ENCODE results near the gene ERC1.

ERC1 gene

DNA sequence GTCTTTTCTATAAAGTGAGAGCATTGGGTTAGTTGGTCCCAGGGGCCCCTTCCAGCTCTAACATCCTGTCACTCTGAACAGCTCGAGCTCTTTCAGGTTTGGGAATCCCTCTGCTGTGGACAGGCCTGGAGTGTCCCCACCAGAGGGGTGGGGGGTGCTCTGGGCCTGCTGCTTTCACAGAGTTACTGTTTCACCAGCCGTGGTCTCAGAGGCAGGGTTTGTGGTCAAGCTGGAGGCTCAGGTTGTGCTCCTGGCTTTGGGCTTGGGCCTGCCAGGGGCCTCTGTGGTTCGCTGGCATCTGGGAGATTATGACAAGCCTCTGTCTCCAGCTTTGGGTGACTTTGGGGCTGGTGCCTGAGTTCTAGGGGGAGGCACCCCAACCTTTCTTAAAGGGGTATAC is 543.7 kb downstream of the ERC1 start:
- no peak for DNase-seq (ENCODE audit: low read depth)

DNA sequence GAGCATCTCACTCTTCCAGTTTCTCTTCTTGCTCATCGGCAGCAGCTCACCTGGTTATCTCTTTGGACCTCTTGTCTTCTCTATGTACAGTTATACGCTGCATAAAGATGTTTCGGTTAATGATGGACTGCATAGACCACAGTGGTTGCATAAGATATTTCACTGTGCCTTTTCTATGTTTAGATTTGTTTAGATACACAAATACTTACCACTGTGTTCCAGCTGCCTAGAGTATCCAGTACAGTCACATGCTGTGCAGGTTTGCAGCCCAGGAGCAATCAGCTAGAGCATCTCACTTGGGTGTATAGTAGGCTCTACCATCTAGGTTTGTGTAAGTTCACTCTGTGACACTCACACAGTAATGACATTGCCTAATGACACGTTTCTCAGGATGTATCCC is 545.8 kb downstream of the ERC1 start:
- no peak for DNase-seq (ENCODE audit: low read depth)

DNA sequence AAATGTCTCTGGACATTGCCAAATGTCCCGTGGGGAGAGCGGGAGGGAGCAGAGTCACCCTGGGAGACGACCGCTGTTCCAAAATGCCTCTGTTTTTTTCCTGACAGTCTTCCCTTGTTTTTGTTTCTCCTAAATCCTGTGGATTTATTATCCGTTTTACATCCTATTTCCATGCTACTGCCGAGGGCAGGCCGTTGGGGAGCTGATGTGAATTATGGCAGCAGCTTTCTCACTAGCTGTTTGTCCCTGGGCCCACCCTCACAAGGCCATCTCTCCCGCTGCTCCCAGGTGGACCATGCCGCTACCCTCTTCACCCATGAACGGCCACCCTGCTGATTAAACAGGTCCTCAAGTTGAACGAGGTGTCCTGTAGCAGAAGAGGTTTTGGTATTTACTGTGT is 548.1 kb downstream of the ERC1 start:
- no peak for DNase-seq (ENCODE audit: low read depth)

DNA sequence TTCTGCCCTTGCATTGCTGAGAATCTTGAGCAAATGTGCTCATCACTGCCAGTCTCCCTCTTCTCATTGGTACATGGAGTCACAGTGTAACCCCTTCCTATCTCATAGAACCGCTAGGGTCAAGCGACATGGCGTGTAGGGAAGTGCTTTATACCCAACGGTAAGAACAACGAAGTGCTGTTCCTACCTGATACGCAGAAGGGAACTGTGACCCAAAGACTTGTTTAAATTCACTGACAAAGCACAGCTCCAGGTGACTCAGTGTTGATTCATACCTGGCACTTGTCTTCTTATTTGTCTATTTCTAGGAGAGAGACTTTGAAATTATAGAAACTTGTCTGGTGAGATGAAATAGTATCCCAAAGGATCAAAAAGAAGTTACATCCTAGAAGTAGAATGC is 549.7 kb downstream of the ERC1 start:
- no peak for DNase-seq (ENCODE audit: low read depth)

DNA sequence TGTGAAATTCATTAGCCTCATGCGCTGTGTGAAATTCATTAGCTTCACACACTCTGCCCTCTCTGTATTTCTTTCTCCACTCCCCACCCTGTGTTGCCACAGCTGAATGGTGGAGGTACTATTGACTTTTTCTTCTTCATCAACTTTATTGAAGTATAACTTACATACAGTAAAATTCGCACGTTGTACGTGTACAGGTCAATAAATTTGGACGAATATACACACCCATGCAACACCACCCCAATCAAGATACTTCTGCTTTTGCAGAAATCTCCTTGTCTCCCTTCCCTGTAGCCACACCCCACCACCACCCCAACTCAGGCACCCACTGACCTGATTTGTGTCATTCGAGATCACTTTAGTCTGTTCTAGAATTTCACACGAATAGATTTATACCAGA is 551.6 kb downstream of the ERC1 start:
- DNase-seq (ENCODE audit: low read depth): no peak

DNA sequence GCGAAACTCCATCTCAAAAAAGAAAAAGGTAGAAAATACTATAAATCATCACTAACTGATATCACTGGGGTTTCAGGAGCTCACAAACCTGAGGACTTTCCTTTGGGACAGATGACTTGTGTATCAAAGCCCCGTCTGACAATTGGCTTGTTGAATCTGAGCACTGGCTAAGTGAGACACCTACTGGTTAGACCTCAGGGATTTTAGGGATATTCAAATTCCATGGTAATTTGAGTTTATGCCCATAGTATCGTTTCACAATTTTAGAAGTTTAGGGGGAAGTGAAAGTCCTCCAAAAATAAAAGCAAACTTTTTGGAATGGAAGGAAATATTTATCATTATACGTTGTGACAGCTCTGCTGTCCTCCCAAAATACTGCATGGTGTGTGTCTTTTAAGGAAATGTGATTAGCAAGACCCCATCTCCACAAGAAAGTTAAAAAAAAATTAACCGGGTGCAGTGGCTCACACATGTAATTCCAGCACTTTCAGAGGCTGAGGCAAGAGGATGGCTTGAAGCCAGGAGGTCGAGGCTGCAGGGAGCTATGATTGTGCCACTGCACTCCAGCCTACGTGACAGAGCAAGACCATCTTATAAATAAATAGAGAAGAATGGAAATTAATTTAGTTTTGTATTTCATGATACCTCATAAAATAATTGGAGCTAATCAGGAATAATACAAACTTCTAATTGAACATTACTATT is 554.1 kb downstream of the ERC1 start:
- DNase-seq (ENCODE audit: low read depth): no peak

Measured in fibroblast of the conjunctiva (primary cell).